ENCODE data around the gene JPH4. TPM values are rescaled to one million over a fixed set of nuclear protein-coding genes. Genes with fewer than 3 reads are reported as not detected.
A peak's percentile ranks its signal among the peaks of the same experiment; 100 is the strongest.

JPH4 gene
- total and polyA plus RNA-seq, 12 donors = 0.42 to 35.8 (median 4.7) TPM

- H3K4me1 ChIP-seq (replicated peaks in 1 of 2) = peaks cover 0 to 9% of the 10 kb centered on the region in 2 donors
- DNase-seq = no peak
- peak overlapping the region in 1 of 5 donors; percentile 30 for H3K27ac ChIP-seq
- H3K36me3 ChIP-seq (replicated peaks in 1 of 2) = no peaks in the 10 kb centered on the region
- H3K9me3 ChIP-seq (replicated peaks in 1 of 3) = no peaks in the 10 kb centered on the region
- 2 to 6% (median 3%) methylated on average over 5 to 24 of the region's 24 CpGs for WGBS, 4 donors
- H3K27me3 ChIP-seq = peaks cover 32% of the 10 kb centered on the region
- intact Hi-C loops (cut with DNase I) = no loop called here
- TF ChIP-seq, protein P1, sequence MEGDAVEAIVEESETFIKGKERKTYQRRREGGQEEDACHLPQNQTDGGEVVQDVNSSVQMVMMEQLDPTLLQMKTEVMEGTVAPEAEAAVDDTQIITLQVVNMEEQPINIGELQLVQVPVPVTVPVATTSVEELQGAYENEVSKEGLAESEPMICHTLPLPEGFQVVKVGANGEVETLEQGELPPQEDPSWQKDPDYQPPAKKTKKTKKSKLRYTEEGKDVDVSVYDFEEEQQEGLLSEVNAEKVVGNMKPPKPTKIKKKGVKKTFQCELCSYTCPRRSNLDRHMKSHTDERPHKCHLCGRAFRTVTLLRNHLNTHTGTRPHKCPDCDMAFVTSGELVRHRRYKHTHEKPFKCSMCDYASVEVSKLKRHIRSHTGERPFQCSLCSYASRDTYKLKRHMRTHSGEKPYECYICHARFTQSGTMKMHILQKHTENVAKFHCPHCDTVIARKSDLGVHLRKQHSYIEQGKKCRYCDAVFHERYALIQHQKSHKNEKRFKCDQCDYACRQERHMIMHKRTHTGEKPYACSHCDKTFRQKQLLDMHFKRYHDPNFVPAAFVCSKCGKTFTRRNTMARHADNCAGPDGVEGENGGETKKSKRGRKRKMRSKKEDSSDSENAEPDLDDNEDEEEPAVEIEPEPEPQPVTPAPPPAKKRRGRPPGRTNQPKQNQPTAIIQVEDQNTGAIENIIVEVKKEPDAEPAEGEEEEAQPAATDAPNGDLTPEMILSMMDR (IDR thresholded peaks at IDR 0.05) = no peak
- TF ChIP-seq POLR2A (IDR thresholded peaks at IDR 0.05) = no peak
- H3K4me3 ChIP-seq = no peak overlapping the region
These were observed 739 bp downstream of the JPH4 start for GRCh38 chr14:23577710-23578392.

- Histone ChIP-seq H3K4me1 (replicated peaks in 1 of 2) (peaks cover 0 to 9% of the 10 kb centered on the region in 2 donors), H3K27me3 (peaks cover 32% of the 10 kb centered on the region), H3K9me3 (replicated peaks in 1 of 3) (no peaks in the 10 kb centered on the region), H3K4me3 (peak overlapping the region in 1 of 4 donors; percentile 31), H3K27ac (peak overlapping the region in 1 of 5 donors; percentile 30), H3K36me3 (replicated peaks in 1 of 2) (no peaks in the 10 kb centered on the region)
- no peak for TF ChIP-seq POLR2A (IDR thresholded peaks at IDR 0.05)
- TF ChIP-seq, protein P1 (IDR thresholded peaks at IDR 0.05) = no peak
- 3 to 10% (median 4%) methylated on average over 9 to 67 of the region's 67 CpGs for WGBS, 4 donors
- peak in 5 of 7 donors; percentile 15 to 64 (median 36) for DNase-seq
- intact Hi-C loops (cut with DNase I) = no loop called here
These were observed 1.4 kb downstream of the JPH4 start for GRCh38 chr14:23577004-23577681.

DNA sequence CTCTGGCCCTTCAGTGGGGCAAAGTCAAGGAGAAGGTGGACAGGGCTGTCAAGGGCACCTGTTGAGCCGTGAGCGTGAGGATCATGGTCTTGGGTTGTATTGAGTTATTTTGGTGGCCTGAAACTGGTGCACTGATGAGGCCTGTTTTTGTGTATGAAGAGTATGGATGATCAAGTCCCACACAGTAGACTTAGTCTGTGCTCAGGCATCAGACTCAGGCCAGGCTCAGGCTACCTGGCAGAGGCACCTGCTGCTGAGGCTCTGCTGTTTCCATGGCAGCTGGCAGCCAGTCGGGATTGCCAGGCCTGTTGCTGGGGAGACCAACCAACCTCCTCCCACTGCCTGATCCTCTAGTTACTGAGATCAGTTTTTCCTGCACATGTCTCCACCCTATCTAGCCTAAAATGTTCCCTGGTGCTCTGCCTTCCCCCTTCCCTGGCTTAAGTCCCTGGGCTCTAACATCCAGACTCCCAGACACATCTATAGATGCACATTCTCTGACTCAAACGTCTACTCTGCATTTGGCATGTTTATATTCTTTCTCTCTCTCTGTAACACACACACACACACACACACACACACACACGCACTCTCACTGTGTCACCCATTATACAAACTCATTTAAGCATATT, 5.1 kb downstream of the JPH4 start:
- Histone ChIP-seq H3K27ac (peak overlapping the region in 1 of 5 donors; percentile 47), H3K4me1 (replicated peaks in 1 of 2) (peaks cover 0 to 9% of the 10 kb centered on the region in 2 donors), H3K9me3 (replicated peaks in 1 of 3) (no peaks in the 10 kb centered on the region), H3K27me3 (peaks cover 32% of the 10 kb centered on the region), H3K36me3 (replicated peaks in 1 of 2) (no peaks in the 10 kb centered on the region), H3K4me3 (no peak overlapping the region)
- no peak for TF ChIP-seq POLR2A (IDR thresholded peaks at IDR 0.05)
- TF ChIP-seq, protein P1 (IDR thresholded peaks at IDR 0.05) = no peak
- intact Hi-C loops (cut with DNase I) = no loop called here
- DNase-seq = peak in 1 of 7 donors; percentile 75
- WGBS, 4 donors = 65 to 83% (median 76%) methylated on average over 2 to 5 of the region's 5 CpGs

- Histone ChIP-seq H3K36me3 (replicated peaks in 1 of 2) (no peaks in the 10 kb centered on the region), H3K27me3 (peaks cover 32% of the 10 kb centered on the region)
These were observed 5.8 kb downstream of the JPH4 start for GRCh38 chr14:23572836-23573235.

More at GRCh38 chr14:23572836-23573235, 5.8 kb downstream of the JPH4 start:
- peak in 3 of 7 donors; percentile 50 to 63 (median 55) for DNase-seq
- 33 to 47% (median 45%) methylated on average over 4 of the region's 4 CpGs for WGBS, 4 donors
- intact Hi-C loops (cut with DNase I) = no loop called here
- H3K27ac ChIP-seq = peak overlapping the region in 2 of 5 donors; percentile 47 to 68
- peaks cover 3 to 9% of the 10 kb centered on the region in 2 donors for H3K4me1 ChIP-seq (replicated peaks in 1 of 2)
- TF ChIP-seq POLR2A (IDR thresholded peaks at IDR 0.05) = no peak
- TF ChIP-seq, protein P1 (IDR thresholded peaks at IDR 0.05) = no peak
- H3K9me3 ChIP-seq (replicated peaks in 1 of 3) = no peaks in the 10 kb centered on the region
- H3K4me3 ChIP-seq = no peak overlapping the region
